Effector memory CD4-positive, alpha-beta T cell (primary cell): Measurements from ENCODE around the gene ADCY1.

ENCODE experiments used
- DNase-seq, 3 donors: peaks; one replicate each; pipeline ENCODE4 v3.0.0-alpha.2; 2020
- H3K27ac ChIP-seq: 2 replicates; pipeline ENCODE4 v1.7.0; 2013; ENCODE audit warnings: mild to moderate bottlenecking, low read length, moderate library complexity; ENCODE audit not compliant: insufficient read depth, poor library complexity, severe bottlenecking
- H3K27me3 ChIP-seq: replicated peaks from 2 replicates; pipeline ENCODE4 v1.7.0; 2013; ENCODE audit warnings: mild to moderate bottlenecking, low read length; ENCODE audit not compliant: insufficient read depth, control insufficient read depth, poor library complexity, severe bottlenecking
- H3K36me3 ChIP-seq: 2 replicates; pipeline ENCODE4 v1.7.0; 2013; ENCODE audit warnings: mild to moderate bottlenecking, low read length, moderate library complexity; ENCODE audit not compliant: control insufficient read depth, insufficient read depth
- H3K4me1 ChIP-seq: 2 replicates; pipeline ENCODE4 v1.7.0; 2013; ENCODE audit warnings: low read length, mild to moderate bottlenecking; ENCODE audit not compliant: control insufficient read depth, insufficient read depth, poor library complexity, severe bottlenecking
- H3K4me3 ChIP-seq: 2 replicates; pipeline ENCODE4 v1.7.0; 2013; ENCODE audit warnings: low read length, low read depth, mild to moderate bottlenecking; ENCODE audit not compliant: insufficient read depth, poor library complexity, severe bottlenecking
- H3K9me3 ChIP-seq: 2 replicates; pipeline ENCODE4 v1.7.0; 2013; ENCODE audit warnings: mild to moderate bottlenecking, low read length, moderate library complexity; ENCODE audit not compliant: control insufficient read depth

Gene ADCY1

DNA sequence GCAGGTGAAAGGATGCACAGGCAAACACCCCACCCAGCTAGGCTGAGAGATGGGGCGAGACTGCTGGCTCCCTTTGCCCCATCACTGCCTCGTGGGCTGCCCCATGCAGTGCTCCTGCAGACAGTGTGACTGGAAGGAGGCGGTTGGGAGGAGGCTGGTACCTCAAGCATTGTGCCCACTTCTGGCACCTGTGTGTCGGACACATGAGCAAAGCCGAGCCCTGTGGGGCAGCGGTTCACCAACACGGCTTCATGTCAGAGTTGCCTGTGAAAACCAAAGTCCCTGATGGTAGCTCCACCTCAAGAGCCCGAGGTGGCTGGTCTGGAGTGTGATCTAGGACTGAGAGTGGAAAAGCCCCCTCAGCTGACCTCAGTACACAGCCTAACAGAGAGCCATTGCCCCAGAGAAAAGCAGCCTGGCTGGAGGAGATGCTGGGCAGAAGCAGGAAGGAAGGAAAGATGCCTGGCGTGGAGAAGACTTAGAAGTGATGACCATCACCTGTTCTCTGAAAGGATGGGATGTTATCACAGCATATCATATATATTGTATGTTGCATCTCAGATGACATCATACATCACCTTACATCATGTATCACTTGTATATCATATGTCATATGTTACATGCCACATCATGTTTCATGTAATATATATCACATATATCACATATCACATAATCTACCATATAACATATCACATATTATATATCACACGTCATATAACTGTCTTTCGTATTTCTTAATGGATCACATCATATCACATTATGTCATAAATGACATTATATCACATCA is 75.6 kb downstream of the ADCY1 start:
- H3K36me3 ChIP-seq: no peaks in the 10 kb centered on the region
- no peak overlapping the region for H3K4me3 ChIP-seq
- no peak overlapping the region for H3K27ac ChIP-seq
- DNase-seq: no peak
- no peaks in the 10 kb centered on the region for H3K9me3 ChIP-seq
- H3K27me3 ChIP-seq: no peaks in the 10 kb centered on the region
- no peaks in the 10 kb centered on the region for H3K4me1 ChIP-seq

DNA sequence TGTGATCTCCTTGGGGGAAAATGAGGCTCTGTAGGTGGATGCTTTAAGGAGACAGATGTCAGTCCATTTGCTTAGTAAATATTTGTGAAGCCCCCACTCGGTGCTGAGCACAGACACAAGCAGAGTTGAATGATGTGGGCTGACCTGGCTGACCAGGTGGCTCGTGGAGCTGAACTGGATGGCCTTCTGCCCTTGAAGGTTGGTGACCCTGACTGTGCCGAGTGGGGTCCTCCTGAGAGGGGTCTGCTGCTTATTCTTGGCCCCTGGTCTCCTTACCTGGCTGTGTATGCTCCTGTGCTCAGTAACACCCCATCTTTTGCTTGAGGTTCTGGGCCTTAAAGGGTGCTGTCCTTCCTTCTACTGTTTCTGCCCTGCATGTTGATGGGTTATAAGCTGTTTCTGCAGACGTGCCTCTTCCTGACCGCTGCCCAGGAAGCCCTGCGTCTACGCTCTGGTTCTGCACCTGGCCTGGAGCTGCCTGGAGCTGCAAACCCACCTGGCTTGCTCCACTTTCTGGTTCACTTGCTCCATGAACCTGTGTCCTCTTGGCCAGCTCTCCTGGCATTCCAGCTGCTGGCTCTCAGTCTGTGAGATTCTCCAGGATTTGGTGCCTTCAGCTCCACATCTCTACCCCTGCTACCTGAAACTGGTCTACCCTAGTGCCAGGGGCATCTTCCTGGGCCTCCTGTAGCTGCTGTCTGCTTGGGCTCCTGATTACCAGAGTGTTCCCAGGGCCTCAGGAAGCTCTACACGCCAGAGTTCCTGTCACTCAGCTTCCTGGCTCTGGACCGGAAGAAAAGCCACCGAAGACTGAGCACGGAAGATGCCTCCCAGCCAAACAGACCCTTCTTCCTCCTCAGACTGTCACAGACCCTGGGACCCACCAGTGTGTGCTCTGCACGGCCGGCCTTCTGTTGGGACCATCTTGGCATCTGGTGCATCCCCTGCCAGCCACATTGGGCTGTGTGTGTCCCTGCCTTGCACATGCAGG is 76.5 kb downstream of the ADCY1 start:
- Histone ChIP-seq H3K4me3 (no peak overlapping the region), H3K4me1 (no peaks in the 10 kb centered on the region), H3K27ac (no peak overlapping the region), H3K9me3 (no peaks in the 10 kb centered on the region), H3K27me3 (no peaks in the 10 kb centered on the region), H3K36me3 (no peaks in the 10 kb centered on the region)
- no peak for DNase-seq

DNA sequence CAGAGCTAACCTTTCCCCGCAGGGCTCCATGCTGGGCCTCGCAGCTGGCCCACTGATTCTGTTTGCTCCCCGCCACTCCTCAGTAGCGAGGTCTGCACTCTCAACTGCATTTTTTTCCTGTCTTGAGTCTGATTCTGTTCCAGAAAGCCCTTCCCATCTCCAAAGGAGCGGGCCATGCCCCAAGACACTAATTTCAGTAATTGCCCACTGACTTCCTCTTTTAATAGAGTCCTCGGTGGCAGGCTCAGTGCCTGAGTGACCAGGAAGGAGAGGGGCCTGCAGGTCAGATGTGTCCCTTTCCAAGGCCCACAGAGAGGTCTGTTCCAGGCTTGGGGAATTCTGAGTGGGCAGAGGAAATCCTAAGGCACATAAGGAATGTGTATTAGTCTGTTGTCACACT is 77.4 kb downstream of the ADCY1 start:
- H3K36me3 ChIP-seq: no peaks in the 10 kb centered on the region
- no peaks in the 10 kb centered on the region for H3K9me3 ChIP-seq
- no peak overlapping the region for H3K4me3 ChIP-seq
- H3K4me1 ChIP-seq: no peaks in the 10 kb centered on the region
- no peak overlapping the region for H3K27ac ChIP-seq
- no peaks in the 10 kb centered on the region for H3K27me3 ChIP-seq
- no peak for DNase-seq

DNA sequence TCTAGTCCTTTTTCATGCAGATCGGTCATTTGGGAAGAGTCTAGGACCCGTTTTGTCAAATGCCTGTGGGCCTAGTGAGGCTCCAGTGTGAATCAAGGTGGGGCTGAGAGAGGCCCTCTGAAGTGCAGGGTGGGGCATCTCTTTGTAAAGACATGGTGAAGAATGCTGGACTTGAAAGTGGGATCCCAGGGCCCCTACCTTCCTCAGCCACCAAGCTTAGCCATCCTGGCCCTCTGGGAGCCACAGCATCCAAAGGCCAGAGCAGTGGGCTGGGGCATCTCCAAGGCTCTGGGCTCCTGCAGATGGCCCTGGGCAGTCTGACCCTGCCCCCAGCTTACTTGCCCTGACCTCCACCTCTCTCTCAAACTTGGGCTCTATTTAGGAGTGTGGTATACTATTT is 78.5 kb downstream of the ADCY1 start:
- Histone ChIP-seq H3K4me3 (no peak overlapping the region), H3K9me3 (no peaks in the 10 kb centered on the region), H3K4me1 (no peaks in the 10 kb centered on the region), H3K27ac (no peak overlapping the region), H3K36me3 (no peaks in the 10 kb centered on the region), H3K27me3 (no peaks in the 10 kb centered on the region)
- DNase-seq: no peak

DNA sequence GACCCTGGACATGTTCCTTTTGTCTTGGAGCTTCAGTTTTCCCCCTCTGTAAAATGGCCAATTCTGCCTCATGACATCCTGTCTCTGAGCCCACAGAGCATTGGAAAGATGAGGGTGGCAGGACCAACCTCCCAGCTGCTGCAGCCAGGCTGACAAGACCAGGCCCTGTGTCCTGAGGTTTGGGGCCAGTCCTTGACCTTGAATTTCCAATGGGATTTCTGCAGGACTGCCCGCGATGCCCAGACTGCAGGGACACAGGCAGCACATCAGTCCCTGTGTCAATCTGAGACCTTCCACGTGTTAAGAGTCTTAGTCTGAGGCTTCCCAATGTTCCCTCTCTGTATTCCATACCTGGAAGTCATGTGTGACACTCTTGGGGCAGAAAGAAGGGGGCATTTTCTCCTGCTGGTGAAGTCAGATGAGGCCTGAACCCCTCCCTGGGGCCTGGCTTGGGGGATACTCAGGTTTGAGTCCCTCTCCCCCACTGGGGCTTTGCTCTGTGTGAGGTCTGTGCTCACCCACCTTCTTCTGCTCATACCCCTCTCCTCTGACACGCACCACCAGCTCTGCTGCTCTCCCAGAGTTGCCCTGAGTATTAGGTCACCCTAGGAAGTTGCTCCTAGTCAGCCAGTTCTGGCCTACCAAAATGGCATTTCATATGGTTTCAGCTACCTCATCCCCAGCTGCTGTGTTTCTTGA is 79.2 kb downstream of the ADCY1 start:
- H3K4me1 ChIP-seq: no peaks in the 10 kb centered on the region
- H3K9me3 ChIP-seq: no peaks in the 10 kb centered on the region
- H3K27ac ChIP-seq: no peak overlapping the region
- H3K27me3 ChIP-seq: no peaks in the 10 kb centered on the region
- no peak for DNase-seq
- H3K36me3 ChIP-seq: no peaks in the 10 kb centered on the region
- no peak overlapping the region for H3K4me3 ChIP-seq

DNA sequence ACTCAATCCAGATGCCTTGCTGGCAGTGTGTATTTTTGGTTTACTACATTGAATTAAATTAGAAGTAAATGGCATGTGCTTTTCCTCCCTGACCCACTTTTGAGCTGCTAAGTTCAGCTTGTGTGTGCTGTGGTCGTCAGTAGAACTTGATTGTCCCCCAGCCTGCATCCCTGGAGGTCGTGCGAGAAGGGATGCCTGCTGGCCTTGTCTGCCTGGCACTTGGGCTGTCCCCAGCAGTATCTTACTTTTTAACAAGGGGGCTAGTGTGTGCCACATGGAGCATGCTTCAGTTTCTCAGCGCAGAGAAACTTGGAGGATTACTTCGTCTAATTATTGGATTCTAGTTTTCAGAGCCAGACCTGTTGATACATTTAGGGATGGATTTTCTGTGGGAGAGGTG is 80.2 kb downstream of the ADCY1 start:
- Histone ChIP-seq H3K36me3 (no peaks in the 10 kb centered on the region), H3K4me3 (no peak overlapping the region), H3K9me3 (no peaks in the 10 kb centered on the region), H3K27ac (no peak overlapping the region), H3K4me1 (no peaks in the 10 kb centered on the region), H3K27me3 (no peaks in the 10 kb centered on the region)
- no peak for DNase-seq

DNA sequence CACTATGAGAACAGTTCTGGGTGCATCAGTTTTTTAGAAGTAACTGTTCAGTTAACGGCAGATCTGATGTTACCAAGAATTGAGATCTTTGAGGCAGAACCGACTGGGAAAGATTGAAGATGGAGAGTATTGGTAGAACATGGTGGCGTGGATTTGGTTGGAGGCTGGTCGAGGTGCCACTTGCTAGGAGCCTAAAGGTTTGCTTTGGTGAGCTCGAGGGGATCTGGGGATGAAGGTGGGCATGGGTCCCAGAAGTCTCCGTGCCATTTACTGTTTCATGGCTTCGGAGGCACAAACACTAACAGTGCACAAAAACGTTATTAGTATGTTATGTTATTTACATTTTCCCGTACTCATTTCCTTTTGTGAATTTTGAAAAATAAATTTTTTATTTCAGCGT is 81.4 kb downstream of the ADCY1 start:
- no peaks in the 10 kb centered on the region for H3K36me3 ChIP-seq
- no peaks in the 10 kb centered on the region for H3K9me3 ChIP-seq
- DNase-seq: no peak
- no peaks in the 10 kb centered on the region for H3K27me3 ChIP-seq
- no peaks in the 10 kb centered on the region for H3K4me1 ChIP-seq
- no peak overlapping the region for H3K4me3 ChIP-seq
- no peak overlapping the region for H3K27ac ChIP-seq

DNA sequence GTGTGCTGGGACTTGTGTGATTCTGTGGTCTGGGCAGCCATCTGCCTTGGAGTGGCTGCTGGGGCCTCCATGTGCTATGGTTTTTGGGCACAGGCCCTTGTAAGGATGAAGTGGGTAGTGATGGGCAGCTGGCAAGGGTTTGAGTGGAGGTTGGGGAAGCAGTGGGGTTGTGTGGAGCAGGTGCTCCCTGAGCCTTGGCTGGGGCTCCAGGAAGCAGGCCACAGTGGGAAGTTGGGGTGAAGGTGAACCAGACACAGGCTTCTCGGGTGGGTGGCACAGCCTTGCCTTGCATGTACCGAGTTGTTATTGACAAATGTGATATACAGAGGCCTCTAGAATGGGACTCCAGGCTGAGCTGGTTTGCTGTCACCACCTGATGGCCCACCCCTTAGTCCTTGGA is 82.3 kb downstream of the ADCY1 start:
- H3K4me3 ChIP-seq: no peak overlapping the region
- no peaks in the 10 kb centered on the region for H3K9me3 ChIP-seq
- no peak for DNase-seq
- H3K27ac ChIP-seq: no peak overlapping the region
- H3K27me3 ChIP-seq: no peaks in the 10 kb centered on the region
- no peaks in the 10 kb centered on the region for H3K4me1 ChIP-seq
- no peaks in the 10 kb centered on the region for H3K36me3 ChIP-seq

DNA sequence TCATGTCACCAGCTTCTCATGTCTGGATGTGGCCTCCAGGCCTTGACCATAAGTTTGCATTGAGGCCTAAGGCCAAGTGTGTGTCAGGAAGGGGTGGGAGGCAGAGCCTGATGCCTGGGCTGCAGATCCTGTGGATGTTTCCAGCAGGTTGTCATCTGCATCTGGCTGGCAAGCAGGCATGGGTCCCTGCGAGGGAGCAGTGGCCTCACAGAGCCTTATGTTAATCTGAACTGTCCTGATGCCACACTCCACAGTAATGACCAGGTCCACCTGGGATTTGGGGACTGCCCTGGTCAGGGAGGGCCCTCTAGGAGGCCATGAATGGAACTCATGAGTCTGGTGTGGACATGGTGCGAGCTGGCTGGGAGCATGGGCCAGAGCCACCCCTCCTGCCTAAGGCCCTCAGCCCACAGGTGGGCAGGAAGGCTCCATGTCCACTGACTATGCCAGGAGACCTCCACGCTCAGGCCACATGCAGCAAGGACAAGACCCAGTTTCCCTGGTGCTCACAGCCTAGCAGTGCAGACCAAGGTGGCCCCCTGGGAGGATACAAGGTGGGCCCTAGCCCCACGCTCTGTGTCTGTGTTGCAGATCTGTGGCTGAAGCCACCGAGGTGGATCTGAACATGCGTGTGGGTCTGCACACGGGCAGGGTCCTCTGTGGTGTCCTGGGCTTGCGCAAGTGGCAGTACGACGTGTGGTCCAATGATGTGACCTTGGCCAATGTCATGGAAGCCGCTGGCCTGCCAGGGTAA is 83.1 kb downstream of the ADCY1 start:
- Histone ChIP-seq H3K4me1 (no peaks in the 10 kb centered on the region), H3K27ac (no peak overlapping the region), H3K9me3 (no peaks in the 10 kb centered on the region), H3K36me3 (no peaks in the 10 kb centered on the region), H3K4me3 (no peak overlapping the region), H3K27me3 (no peaks in the 10 kb centered on the region)
- DNase-seq: no peak
